Uterus (tissue), 4 donors: ENCODE measurements around the gene GLIS1. TPM values are rescaled to one million over a fixed set of nuclear protein-coding genes. Genes with fewer than 3 reads are reported as not detected.

Source experiments
- DNase-seq, 2 donors: peaks; one replicate each; pipeline ENCODE4 v3.0.0-alpha.2; 2019 to 2020
- H3K27ac ChIP-seq, 2 donors: fragments of 200-600 bp; sonication (generic); 1 replicate in 1 of 2; 2 replicates in 1 of 2; pipeline ENCODE4 v1.5.1; 2016 to 2018
- H3K27me3 ChIP-seq, 2 donors: fragments of 200-600 bp; sonication (generic); one replicate each; pipeline ENCODE4 v1.5.1; 2018 to 2019; ENCODE audit warnings: control low read depth in 1 of 2
- H3K36me3 ChIP-seq, 2 donors: fragments of 200-600 bp; sonication (generic); one replicate each; pipeline ENCODE4 v1.5.1; 2019; ENCODE audit warnings: control low read depth in 1 of 2
- H3K4me1 ChIP-seq, 2 donors: fragments of 200-600 bp; sonication (generic); one replicate each; pipeline ENCODE4 v1.5.1; 2018 to 2019; ENCODE audit warnings: control low read depth in 1 of 2
- H3K4me3 ChIP-seq, 2 donors: fragments of 200-600 bp; sonication (generic); 1 replicate in 1 of 2; 2 replicates in 1 of 2; pipeline ENCODE4 v1.5.1; 2018 to 2019; ENCODE audit warnings: mild to moderate bottlenecking in 1 of 2
- H3K9me3 ChIP-seq, 2 donors: fragments of 200-600 bp; sonication (generic); one replicate each; pipeline ENCODE4 v1.5.1; 2019; ENCODE audit warnings: control low read depth in 1 of 2
- CTCF ChIP-seq, 4 experiments: fragments of 200-600 bp in 2 of 4; fragments of 450-650 bp in 2 of 4; sonication (generic) in 2 of 4; IDR thresholded peaks; one replicate each; pipeline ENCODE4 v1.5.1; 2016 to 2019; ENCODE audit warnings: antibody characterized with exemption in 4 of 4, mild to moderate bottlenecking in 2 of 4, moderate library complexity in 1 of 4
- POLR2A ChIP-seq, 2 donors: fragments of 450-650 bp; IDR thresholded peaks; one replicate each; pipeline ENCODE4 v1.6.1; 2016; ENCODE audit warnings: antibody characterized with exemption in 2 of 2, mild to moderate bottlenecking in 1 of 2, moderate library complexity in 1 of 2
- intact Hi-C: fragments of 100-400 bp; cut with DNase I; formaldehyde crosslinking; loops from one replicate; pipeline ENCODE4 v1.15.1; 2023; ENCODE audit warnings: low total_unique reads
- total RNA-seq, 4 donors: library from RNA; depleted of rRNA in 3 of 4; stranded (reverse); fragments of >200 nt in 3 of 4; gene quantifications; one replicate each; pipeline versions ENCODE4 v1.1.0 to v1.2.4, GENCODE V29; 2014 to 2023
- donor health status: DM: yes; HTN: yes; CAD: no.

The GLIS1 gene
- total RNA-seq, 4 donors from 2014 or later: 0.21 to 1.0 TPM; not detected in 2

- no peak for DNase-seq
- TF ChIP-seq POLR2A (IDR thresholded peaks at IDR 0.05): no peak
- Histone ChIP-seq H3K9me3 (no peaks in the 10 kb centered on the region), H3K27me3 (no peaks in the 10 kb centered on the region), H3K36me3 (no peaks in the 10 kb centered on the region), H3K4me1 (no peaks in the 10 kb centered on the region), H3K27ac (no peak overlapping the region), H3K4me3 (no peak overlapping the region)
- intact Hi-C loops: no loop called here
These were observed 203.7 kb downstream of the GLIS1 start for GRCh38 chr1:53535226-53535625.

GRCh38 chr1:53532912-53533311, 206.1 kb downstream of the GLIS1 start:
- TF ChIP-seq POLR2A (IDR thresholded peaks at IDR 0.05): no peak
- no peaks in the 10 kb centered on the region for H3K36me3 ChIP-seq

GRCh38 chr1:53532377-53532776, 206.6 kb downstream of the GLIS1 start:
- Histone ChIP-seq H3K4me1 (no peaks in the 10 kb centered on the region), H3K27me3 (no peaks in the 10 kb centered on the region), H3K27ac (no peak overlapping the region), H3K4me3 (no peak overlapping the region), H3K9me3 (no peaks in the 10 kb centered on the region), H3K36me3 (no peaks in the 10 kb centered on the region)
- intact Hi-C loops: no loop called here
- no peak for DNase-seq
- TF ChIP-seq POLR2A (IDR thresholded peaks at IDR 0.05) (no peak), CTCF (IDR thresholded peaks at IDR 0.05) (no peak)

More at GRCh38 chr1:53532912-53533311, 206.1 kb downstream of the GLIS1 start:
- DNase-seq: no peak
- Histone ChIP-seq H3K4me1 (no peaks in the 10 kb centered on the region), H3K9me3 (no peaks in the 10 kb centered on the region), H3K4me3 (no peak overlapping the region), H3K27ac (no peak overlapping the region), H3K27me3 (no peaks in the 10 kb centered on the region)
- intact Hi-C loops: no loop called here

- H3K36me3 ChIP-seq: no peaks in the 10 kb centered on the region
- intact Hi-C loops: no loop called here
- H3K4me1 ChIP-seq: no peaks in the 10 kb centered on the region
- no peak for DNase-seq
- no peak for TF ChIP-seq POLR2A (IDR thresholded peaks at IDR 0.05)
- no peak for TF ChIP-seq CTCF (IDR thresholded peaks at IDR 0.05)
- no peaks in the 10 kb centered on the region for H3K27me3 ChIP-seq
- no peaks in the 10 kb centered on the region for H3K9me3 ChIP-seq
- H3K4me3 ChIP-seq: no peak overlapping the region
- H3K27ac ChIP-seq: no peak overlapping the region
These were observed 208.4 kb downstream of the GLIS1 start for GRCh38 chr1:53530550-53530949.

- Histone ChIP-seq H3K27ac (no peak overlapping the region), H3K36me3 (no peaks in the 10 kb centered on the region), H3K27me3 (no peaks in the 10 kb centered on the region), H3K4me3 (no peak overlapping the region), H3K4me1 (no peaks in the 10 kb centered on the region), H3K9me3 (no peaks in the 10 kb centered on the region)
- TF ChIP-seq POLR2A (IDR thresholded peaks at IDR 0.05): no peak
- TF ChIP-seq CTCF (IDR thresholded peaks at IDR 0.05): no peak
- no peak for DNase-seq
- intact Hi-C loops: no loop called here
These were observed 209.4 kb downstream of the GLIS1 start for GRCh38 chr1:53529555-53529954.

GRCh38 chr1:53527368-53527767, 211.6 kb downstream of the GLIS1 start:
- H3K9me3 ChIP-seq: no peaks in the 10 kb centered on the region
- TF ChIP-seq CTCF (IDR thresholded peaks at IDR 0.05) (no peak), POLR2A (IDR thresholded peaks at IDR 0.05) (no peak)
- H3K36me3 ChIP-seq: no peaks in the 10 kb centered on the region
- H3K27ac ChIP-seq: no peak overlapping the region
- H3K4me3 ChIP-seq: no peak overlapping the region
- H3K4me1 ChIP-seq: no peaks in the 10 kb centered on the region
- no peak for DNase-seq
- H3K27me3 ChIP-seq: no peaks in the 10 kb centered on the region
- intact Hi-C loops: no loop called here
